Measurements from ENCODE around the gene MARCHF6.
"Not testable (repeated sequence)": the region's sequence is repeated elsewhere in the genome, so short reads cannot be mapped to it uniquely, and the experiment has no call there.

The MARCHF6 gene

GRCh38 chr5:10324518-10325370 lies 28.8 kb upstream of the MARCHF6 start:
- no peak for DNase-seq (ENCODE audit: low spot score)

- no peak for DNase-seq (ENCODE audit: low spot score)
Observed at GRCh38 chr5:10328323-10328722, 25.2 kb upstream of the MARCHF6 start.

GRCh38 chr5:10329446-10329819 lies 24.1 kb upstream of the MARCHF6 start:
- DNase-seq (ENCODE audit: low spot score): no peak

- no peak for DNase-seq (ENCODE audit: low spot score)
Observed at GRCh38 chr5:10329820-10330481, 23.5 kb upstream of the MARCHF6 start.

- DNase-seq (ENCODE audit: low spot score): no peak
Observed at GRCh38 chr5:10330511-10331230, 22.8 kb upstream of the MARCHF6 start.

- DNase-seq (ENCODE audit: low spot score): no peak
Observed at GRCh38 chr5:10331341-10331796, 22.1 kb upstream of the MARCHF6 start.

GRCh38 chr5:10332301-10332700 lies 21.2 kb upstream of the MARCHF6 start:
- no peak for DNase-seq (ENCODE audit: low spot score)

GRCh38 chr5:10333154-10334006 lies 20.1 kb upstream of the MARCHF6 start:
- no peak for DNase-seq (ENCODE audit: low spot score)

GRCh38 chr5:10334831-10335230 lies 18.7 kb upstream of the MARCHF6 start:
- DNase-seq (ENCODE audit: low spot score): no peak

GRCh38 chr5:10335711-10336470 lies 17.6 kb upstream of the MARCHF6 start:
- no peak for DNase-seq (ENCODE audit: low spot score)

GRCh38 chr5:10337107-10337506 lies 16.4 kb upstream of the MARCHF6 start:
- no peak for DNase-seq (ENCODE audit: low spot score)

- DNase-seq (ENCODE audit: low spot score): no peak
Observed at GRCh38 chr5:10337986-10338385, 15.5 kb upstream of the MARCHF6 start.

- DNase-seq (ENCODE audit: low spot score): no peak
Observed at GRCh38 chr5:10338686-10339057, 14.8 kb upstream of the MARCHF6 start.

GRCh38 chr5:10339058-10339811 lies 14.3 kb upstream of the MARCHF6 start:
- DNase-seq (ENCODE audit: low spot score): no peak

- DNase-seq (ENCODE audit: low spot score): no peak
Observed at GRCh38 chr5:10339958-10340357, 13.5 kb upstream of the MARCHF6 start.

GRCh38 chr5:10343486-10343885 lies 10.0 kb upstream of the MARCHF6 start:
- no peak for DNase-seq (ENCODE audit: low spot score)

GRCh38 chr5:10344461-10345106 lies 8.9 kb upstream of the MARCHF6 start:
- not testable (repeated sequence) for DNase-seq (ENCODE audit: low spot score)

GRCh38 chr5:10348258-10348657 lies 5.2 kb upstream of the MARCHF6 start:
- no peak for DNase-seq (ENCODE audit: low spot score)

- no peak for DNase-seq (ENCODE audit: low spot score)
Observed at GRCh38 chr5:10351199-10351905, 2.1 kb upstream of the MARCHF6 start.
